HEK293 (cell line): ENCODE measurements around the gene HPSE2.

ENCODE experiments used
- CTCF ChIP-seq: fragments of 450-650 bp; formaldehyde crosslinking; IDR thresholded peaks from 2 replicates; pipeline ENCODE4 v1.5.1; 2016; ENCODE audit warnings: missing biosample characterization, missing genetic modification characterization
- GLI2 ChIP-seq: fragments of 450-650 bp; formaldehyde crosslinking; IDR thresholded peaks from 2 replicates; pipeline ENCODE4; 2017; ENCODE audit warnings: missing biosample characterization, missing genetic modification characterization, low read depth, borderline replicate concordance
- PBX3 ChIP-seq: sonication (generic); formaldehyde crosslinking; IDR thresholded peaks from 2 replicates; pipeline ENCODE4 v1.8.1; 2022; ENCODE audit warnings: mild to moderate bottlenecking, moderate library complexity, missing genetic modification reagents
- ZNF112 ChIP-seq: fragments of 450-650 bp; formaldehyde crosslinking; IDR thresholded peaks from 2 replicates; pipeline ENCODE4 v1.5.0; 2017; ENCODE audit warnings: missing biosample characterization, missing genetic modification characterization
- ZNF138 ChIP-seq: fragments of 450-650 bp; formaldehyde crosslinking; IDR thresholded peaks from 2 replicates; pipeline ENCODE4 v1.5.1; 2016; ENCODE audit warnings: missing biosample characterization, missing genetic modification characterization, borderline replicate concordance
- ZNF274 ChIP-seq, 2 experiments: fragments of 200-500 bp in 1 of 2; fragments of 450-650 bp in 1 of 2; sonication (Bioruptor generic) in 1 of 2; formaldehyde crosslinking in 1 of 2; IDR thresholded peaks; 2 replicates each; pipeline versions ENCODE4 v1.5.1 to v1.6.1; 2014 to 2016; ENCODE audit warnings: borderline replicate concordance in 1 of 2, inconsistent platforms in 1 of 2, low read length in 1 of 2, missing biosample characterization in 1 of 2, missing genetic modification characterization in 1 of 2
- ZNF585B ChIP-seq: fragments of 450-650 bp; formaldehyde crosslinking; IDR thresholded peaks from 2 replicates; pipeline ENCODE4 v1.5.1; 2016; ENCODE audit warnings: missing biosample characterization, missing genetic modification characterization
- ZNF624 ChIP-seq: fragments of 450-650 bp; formaldehyde crosslinking; IDR thresholded peaks from 2 replicates; pipeline ENCODE4 v1.5.1; 2017; ENCODE audit warnings: missing biosample characterization, missing genetic modification characterization
- ZNF658 ChIP-seq: fragments of 450-650 bp; formaldehyde crosslinking; IDR thresholded peaks from 2 replicates; pipeline ENCODE4; 2016; ENCODE audit warnings: missing biosample characterization, missing genetic modification characterization

GRCh38 chr10:98418665-98419468 lies 816.8 kb downstream of the HPSE2 start:
- TF ChIP-seq GLI2 (tag by site-specific recombination): no peak
- no peak for TF ChIP-seq ZNF585B (tag by site-specific recombination)
- TF ChIP-seq CTCF (tag by site-specific recombination): no peak
- TF ChIP-seq ZNF624: no peak
- no peak for TF ChIP-seq PBX3 (CRISPR knock-in tag)
- TF ChIP-seq ZNF274 (IDR thresholded peaks at IDR 0.05; ENCODE audit: low read length): no peak
- no peak for TF ChIP-seq ZNF274 (tag by site-specific recombination; IDR thresholded peaks at IDR 0.05; ENCODE audit: borderline replicate concordance)
- no peak for TF ChIP-seq ZNF658 (tag by site-specific recombination)
- no peak for TF ChIP-seq ZNF138 (tag by site-specific recombination)
- no peak for TF ChIP-seq ZNF112
